Sigmoid colon (tissue), 4 donors: Measurements from ENCODE around the gene MOGAT3.

Experiments
- CTCF ChIP-seq, 4 experiments: fragments of 450-650 bp in 3 of 4; fragments of 200-600 bp in 1 of 4; IDR thresholded peaks; one replicate each; pipeline ENCODE4 v1.5.1; 2016 to 2019; ENCODE audit warnings: antibody characterized with exemption in 4 of 4, mild to moderate bottlenecking in 3 of 4, moderate library complexity in 2 of 4
- EP300 ChIP-seq, 4 donors: sonication (generic); formaldehyde crosslinking; IDR thresholded peaks; one replicate each; pipeline ENCODE4 v1.6.1; 2017; ENCODE audit warnings: antibody characterized with exemption in 4 of 4
- POLR2A ChIP-seq, 2 donors: fragments of 450-650 bp; IDR thresholded peaks; one replicate each; pipeline ENCODE4 v1.6.1; 2016; ENCODE audit warnings: antibody characterized with exemption in 2 of 2, mild to moderate bottlenecking in 2 of 2, moderate library complexity in 2 of 2
- POLR2AphosphoS5 ChIP-seq, 4 donors: sonication (generic); formaldehyde crosslinking; IDR thresholded peaks; one replicate each; pipeline ENCODE4 v1.6.1; 2017; ENCODE audit warnings: antibody characterized with exemption in 4 of 4

- TF ChIP-seq CTCF (IDR thresholded peaks at IDR 0.05) = no peak
- no peak for TF ChIP-seq POLR2A (IDR thresholded peaks at IDR 0.05)
- no peak for TF ChIP-seq POLR2AphosphoS5 (IDR thresholded peaks at IDR 0.05)
- TF ChIP-seq EP300 (IDR thresholded peaks at IDR 0.05) = no peak
Measured at GRCh38 chr7:101218236-101219125, 17.6 kb upstream of the MOGAT3 start.
